ENCODE data around the gene CRYBA2.

Gene CRYBA2

GRCh38 chr2:218999021-218999880, 6.0 kb upstream of the CRYBA2 start:
- no peak for DNase-seq (ENCODE audit: low spot score)

GRCh38 chr2:218998414-218999002, 5.3 kb upstream of the CRYBA2 start:
- no peak for DNase-seq (ENCODE audit: low spot score)

DNA sequence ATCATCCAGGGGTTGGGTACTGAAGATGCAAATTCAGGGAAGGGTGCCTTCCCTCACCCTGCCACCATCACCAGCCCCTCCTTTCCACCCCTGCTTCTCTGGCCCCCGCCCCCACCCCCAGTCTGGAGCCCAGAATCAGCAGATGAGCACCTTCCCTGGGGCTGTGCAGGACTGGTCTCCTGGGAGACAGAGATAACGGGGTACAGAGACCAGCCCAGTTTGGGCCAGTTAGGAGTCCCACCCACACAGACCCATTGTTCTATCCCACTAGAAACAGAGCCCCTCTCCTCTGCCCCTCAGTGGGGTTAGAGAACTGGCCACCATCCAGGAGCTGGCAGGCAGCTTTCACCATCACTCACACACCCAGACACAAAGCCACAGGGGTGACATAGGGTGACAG, 4.5 kb upstream of the CRYBA2 start:
- no peak for DNase-seq (ENCODE audit: low spot score)

DNA sequence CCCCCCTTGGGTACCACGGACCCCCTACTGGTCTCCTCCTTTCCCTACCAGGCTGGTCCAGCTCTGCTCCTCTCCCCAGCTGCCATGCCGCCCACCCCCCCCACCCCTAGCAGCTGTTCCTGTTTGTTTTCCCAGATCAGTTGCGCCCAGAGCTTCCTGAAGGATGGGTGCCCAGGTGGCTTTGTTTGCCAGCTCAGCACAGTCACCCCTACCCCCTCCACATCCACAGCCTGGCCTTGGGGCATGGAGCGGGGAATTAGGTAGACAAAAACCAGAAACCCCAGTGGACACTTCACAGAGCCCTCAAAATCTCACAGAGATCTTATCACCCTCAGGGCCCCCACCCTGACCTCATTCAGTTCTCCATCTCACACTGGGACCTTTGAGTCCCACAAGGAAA, 3.7 kb upstream of the CRYBA2 start:
- no peak for DNase-seq (ENCODE audit: low spot score)

DNA sequence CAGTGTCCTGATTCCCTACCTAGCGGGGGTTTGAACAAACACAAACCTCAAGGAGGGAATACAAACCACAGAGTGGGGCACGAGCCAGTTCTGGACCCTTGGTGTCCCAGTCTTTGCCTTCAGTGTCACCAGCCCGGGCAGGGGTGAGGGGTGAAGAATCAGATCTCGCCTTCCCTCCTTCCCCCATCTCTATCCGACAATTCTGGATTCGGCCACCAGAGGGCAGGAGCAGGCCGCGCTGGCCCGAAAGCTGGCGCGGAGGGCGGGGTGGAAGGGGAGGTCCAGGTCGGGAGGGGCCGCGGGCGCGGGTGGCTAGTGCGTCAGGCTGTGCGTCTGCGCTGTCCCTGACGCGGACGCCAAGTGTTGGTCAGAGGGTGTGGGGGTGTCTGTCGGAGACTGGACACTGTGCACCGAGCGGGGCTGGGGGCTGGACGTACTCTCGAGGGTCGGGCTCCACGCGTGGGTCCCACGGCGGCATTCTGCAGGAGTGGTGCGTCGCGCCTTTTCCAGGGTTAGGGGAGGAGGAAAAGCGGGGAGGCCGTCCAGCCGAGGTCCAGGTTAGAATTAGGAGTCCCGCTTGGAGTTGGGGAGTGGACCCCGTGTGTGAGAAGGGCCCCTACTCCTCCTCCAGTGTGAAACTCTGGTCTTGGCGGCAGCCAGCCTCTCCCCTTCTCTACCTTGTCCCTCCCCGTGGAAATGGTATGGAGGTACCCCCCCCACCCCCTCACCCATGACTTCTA, 2.9 kb upstream of the CRYBA2 start:
- peak; percentile 96 for DNase-seq (ENCODE audit: low spot score)

GRCh38 chr2:218995561-218995960, 2.3 kb upstream of the CRYBA2 start:
- DNase-seq (ENCODE audit: low spot score) = no peak

- DNase-seq (ENCODE audit: low spot score) = no peak
Observed at GRCh38 chr2:218992703-218993344, 398 bp downstream of the CRYBA2 start.

DNA sequence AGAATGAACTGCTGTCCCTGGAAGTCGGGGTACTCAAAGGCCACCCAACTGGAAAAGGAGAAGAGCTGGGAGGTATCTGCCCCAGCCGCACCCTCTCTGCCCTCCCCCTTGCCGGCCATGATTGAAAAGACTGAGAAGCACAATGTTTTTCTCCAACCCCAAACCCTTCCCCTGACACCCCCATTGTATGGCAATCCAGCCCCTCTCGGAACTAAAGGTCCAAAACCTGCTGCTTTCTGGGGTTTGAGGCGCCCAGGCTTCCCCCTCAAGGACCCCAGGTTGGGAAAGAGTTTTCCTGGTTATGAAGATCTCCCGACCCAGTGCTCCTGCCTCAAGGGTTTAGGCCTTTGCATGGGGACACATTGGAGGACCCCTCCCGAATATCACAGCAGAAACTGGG, 1.0 kb downstream of the CRYBA2 start:
- DNase-seq (ENCODE audit: low spot score) = no peak

GRCh38 chr2:218991674-218992168, 1.5 kb downstream of the CRYBA2 start:
- DNase-seq (ENCODE audit: low spot score) = no peak

- DNase-seq (ENCODE audit: low spot score) = no peak
Observed at GRCh38 chr2:218990612-218991011, 2.6 kb downstream of the CRYBA2 start.

- no peak for DNase-seq (ENCODE audit: low spot score)
Observed at GRCh38 chr2:218990052-218990451, 3.2 kb downstream of the CRYBA2 start.

- no peak for DNase-seq (ENCODE audit: low spot score)
Observed at GRCh38 chr2:218988650-218989049, 4.6 kb downstream of the CRYBA2 start.

- no peak for DNase-seq (ENCODE audit: low spot score)
Observed at GRCh38 chr2:218988164-218988563, 5.1 kb downstream of the CRYBA2 start.

- peak; percentile 18 for DNase-seq (ENCODE audit: low spot score)
Observed at GRCh38 chr2:218986148-218986761, 7.0 kb downstream of the CRYBA2 start.

DNA sequence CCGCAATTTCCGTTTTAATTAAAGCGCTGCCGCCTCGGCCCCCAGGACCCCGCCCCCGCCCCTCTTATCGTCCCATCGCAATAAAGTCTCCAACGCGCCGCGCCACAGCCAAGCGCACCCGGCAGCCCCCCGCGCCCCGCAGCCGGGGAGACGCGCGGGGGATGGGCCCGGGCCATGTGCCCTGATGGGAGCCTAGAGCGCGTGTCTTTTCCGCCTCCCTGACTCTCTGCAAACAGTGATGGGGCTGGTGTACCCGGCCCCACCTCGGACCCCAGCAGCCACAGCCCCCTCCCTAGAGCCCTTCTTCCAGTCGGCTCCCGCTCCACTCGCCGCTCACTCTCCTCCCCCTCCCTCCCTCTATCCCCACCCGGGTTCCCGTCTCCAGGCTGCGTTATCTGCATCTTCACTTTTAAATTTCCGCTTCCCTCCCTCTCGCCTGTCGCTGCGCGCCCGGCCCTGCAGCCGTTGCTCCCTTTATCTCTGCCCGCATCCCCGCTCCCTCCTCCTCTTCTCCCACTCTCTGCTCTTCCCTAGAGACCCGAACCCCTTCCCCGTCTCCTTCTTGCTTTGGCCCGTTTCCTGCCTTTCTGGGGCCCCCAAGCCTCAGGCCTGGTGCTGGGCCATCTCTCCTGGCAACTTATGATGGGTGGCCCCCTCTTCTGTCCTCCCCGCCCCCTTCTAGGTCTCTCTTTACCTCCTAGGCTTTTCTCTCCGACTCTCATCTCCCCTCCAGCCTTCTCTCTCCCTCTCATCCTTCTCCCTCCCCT, 7.7 kb downstream of the CRYBA2 start:
- peak; percentile 13 for DNase-seq (ENCODE audit: low spot score)

GRCh38 chr2:218985021-218985324, 8.2 kb downstream of the CRYBA2 start, which contains the start of gene FEV:
FEV (minus strand) TSS chr2:218985184; CDS start chr2:218985075, 109 bp downstream.
- DNase-seq (ENCODE audit: low spot score) = no peak

DNA sequence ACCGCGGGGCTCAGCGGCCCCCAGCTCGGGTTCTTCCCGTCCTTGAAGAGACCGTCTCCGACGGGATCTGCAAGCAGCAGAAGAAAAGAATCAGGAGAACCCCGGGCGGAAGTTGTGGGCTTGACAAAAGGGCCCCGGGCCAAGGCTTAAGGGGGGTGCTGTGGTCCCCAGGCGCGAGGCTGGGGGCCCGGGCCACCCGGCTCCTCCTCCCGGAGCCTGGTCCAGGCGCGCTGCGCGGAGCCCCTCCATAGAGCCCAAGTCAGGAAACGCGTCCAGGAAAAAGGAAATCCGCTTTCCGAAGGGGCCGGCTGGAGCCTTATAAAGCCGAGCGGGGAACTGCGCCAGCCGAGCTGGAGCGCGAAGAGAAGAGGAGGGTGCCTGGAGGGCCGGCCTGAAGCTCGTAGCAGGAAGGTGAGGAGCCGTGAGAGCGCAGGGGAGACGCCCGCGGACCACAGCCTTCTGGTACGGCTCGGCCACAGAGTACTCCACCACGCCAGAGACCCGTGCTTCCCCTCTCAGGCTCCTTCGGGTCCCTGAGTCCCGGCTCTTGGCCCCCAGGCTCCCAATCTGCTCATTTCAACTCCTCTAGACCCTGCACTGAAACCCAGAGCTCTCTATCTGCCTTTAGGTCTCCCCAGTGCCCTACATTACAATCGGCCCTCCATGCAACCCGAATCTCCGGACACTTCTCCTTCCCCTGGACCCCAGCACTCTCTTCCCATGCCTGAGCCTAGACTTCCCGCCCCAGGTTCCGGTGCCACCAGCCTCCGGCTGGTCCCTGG, 8.8 kb downstream of the CRYBA2 start:
- DNase-seq (ENCODE audit: low spot score) = peak; percentile 29

DNA sequence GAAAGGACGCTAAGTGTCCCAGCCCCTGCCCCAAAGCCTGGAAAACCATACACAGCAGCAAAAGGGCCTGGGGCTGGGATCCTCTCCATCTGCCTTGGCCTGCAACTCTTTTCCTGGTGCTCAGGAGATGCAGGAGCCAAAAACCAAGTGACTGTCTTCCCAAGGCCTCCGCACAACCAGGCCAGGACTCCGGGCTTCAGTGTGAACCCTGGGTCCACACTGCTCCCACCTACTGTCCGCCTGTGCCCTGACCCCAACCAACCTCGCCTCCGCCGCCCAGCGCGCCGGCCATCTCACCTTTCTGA, 9.3 kb downstream of the CRYBA2 start:
- peak; percentile 19 for DNase-seq (ENCODE audit: low spot score)

GRCh38 chr2:218983263-218983933, 9.8 kb downstream of the CRYBA2 start:
- DNase-seq (ENCODE audit: low spot score) = peak; percentile 24
